HG03097 (cell line): ENCODE measurements around the gene LRRC74B.
"Not testable (repeated sequence)": the region's sequence is repeated elsewhere in the genome, so short reads cannot be mapped to it uniquely, and the experiment has no call there.

Source experiments
- ATAC-seq: cut with Tn5 transposase; IDR thresholded peaks from one replicate; pipeline ENCODE4 v1.9.1; 2021; ENCODE audit not compliant: unreplicated experiment, low FRiP score

Gene LRRC74B, protein sequence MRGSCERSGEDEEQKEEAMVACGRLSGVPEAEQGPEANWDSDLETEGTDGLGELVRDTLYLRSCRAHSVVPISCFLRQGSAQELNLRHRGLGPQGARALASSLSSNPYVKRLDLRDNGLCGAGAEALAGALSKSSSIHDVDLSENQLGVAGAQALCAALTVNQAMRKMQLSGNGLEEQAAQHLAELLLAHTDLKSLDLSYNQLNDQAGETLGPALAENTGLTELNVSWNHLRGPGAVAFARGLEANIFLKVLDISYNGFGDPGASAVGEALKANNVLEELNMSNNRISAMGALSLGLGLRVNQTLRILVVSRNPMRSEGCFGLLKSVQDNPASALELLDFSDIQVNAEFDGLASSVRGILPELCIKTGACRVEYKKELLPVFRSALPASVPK

DNA sequence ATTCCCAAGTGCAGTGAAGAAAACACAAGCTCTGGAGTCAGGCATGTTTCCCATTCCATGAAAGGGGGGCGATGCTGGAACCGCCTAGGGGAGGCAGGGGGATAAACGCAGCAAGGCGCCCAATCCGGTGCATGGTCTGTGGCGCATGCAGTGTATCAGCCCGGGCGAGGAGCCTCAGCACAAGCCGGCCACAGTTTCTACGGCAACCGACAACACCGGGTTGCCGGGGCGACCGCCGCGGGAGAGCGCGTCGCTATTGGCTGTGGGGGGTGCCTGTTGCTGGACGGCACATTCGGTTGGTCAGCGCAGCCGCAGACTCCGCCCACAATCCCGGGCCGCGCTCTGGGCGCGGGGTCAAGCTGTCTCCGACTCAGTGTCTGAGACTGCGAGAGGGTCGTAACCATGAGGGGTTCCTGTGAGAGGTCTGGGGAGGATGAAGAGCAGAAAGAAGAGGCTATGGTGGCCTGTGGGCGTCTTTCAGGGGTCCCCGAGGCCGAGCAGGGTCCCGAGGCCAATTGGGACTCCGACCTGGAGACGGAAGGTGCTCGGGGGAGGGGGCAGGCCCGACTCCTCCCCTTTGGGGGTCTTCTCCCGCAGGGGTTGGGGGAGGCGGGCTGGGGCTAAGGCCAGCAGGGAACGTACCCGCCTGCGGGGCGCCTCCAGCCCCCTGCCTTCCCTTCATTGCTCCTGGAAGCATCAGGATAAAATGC, at the start of gene LRRC74B:
TSS of gene LRRC74B (plus strand) at position 362 of the 710 bp plus-strand sequence. CDS start at position 403, 41 bp downstream.
- ATAC-seq: no peak

DNA sequence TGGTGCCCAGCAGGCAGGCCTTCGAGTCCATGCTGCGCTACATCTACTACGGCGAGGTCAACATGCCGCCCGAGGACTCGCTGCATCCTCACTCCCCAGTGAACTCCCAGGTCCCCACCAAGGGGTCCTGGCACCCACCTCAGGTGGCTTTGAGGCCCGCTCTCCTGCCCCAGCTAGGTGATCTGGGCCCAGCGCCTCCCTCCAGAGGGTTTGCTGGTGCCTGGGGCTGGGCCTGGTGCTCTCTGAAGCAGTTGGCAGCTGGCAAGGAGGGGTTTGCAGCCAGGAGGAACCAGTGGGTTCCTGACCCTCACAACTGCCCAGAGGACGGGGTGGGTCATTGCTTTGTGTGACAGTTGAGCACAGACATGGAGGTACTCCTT, 49.7 kb upstream of the LRRC74B start:
- ATAC-seq: no peak

DNA sequence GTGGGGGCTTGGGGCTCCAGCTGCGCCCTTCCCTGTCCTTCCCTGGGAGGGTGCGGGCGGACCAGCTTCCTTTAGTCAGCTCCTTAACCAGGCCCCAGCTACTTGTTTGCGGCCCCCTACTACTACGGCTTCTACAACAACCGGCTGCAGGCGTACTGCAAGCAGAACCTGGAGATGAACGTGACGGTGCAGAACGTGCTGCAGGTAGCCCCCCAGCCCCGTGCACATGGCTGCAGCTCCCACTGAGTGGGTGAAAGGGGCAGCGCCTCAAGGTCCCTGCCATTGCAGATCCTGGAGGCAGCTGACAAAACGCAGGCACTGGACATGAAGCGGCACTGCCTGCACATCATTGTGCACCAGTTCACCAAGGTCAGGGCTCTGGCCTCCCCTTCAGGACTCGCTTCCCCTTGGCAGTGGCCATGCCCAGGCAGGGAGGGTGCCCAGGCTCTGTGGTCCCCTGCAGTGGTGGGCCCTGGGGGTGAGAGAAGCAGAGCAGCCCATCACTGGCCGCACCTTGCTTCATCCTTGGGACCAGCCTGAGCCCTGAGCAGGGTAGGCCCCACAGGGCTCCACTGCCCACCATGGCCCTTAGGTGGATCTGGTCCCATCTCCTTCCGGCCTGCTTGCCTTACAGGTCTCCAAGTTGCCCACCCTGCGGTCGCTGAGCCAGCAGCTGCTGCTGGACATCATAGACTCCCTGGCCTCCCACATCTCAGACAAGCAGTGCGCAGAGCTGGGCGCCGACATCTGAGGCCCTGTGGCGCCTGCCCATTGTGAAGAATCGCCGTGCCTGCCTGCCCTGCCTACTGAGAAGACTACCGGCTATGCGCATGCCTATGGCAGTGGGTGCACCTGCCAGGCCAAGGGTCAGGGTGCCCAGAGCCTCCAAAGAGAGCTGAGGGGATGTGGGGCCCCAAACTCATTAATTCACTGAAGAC, 48.9 kb upstream of the LRRC74B start:
- ATAC-seq: no peak

DNA sequence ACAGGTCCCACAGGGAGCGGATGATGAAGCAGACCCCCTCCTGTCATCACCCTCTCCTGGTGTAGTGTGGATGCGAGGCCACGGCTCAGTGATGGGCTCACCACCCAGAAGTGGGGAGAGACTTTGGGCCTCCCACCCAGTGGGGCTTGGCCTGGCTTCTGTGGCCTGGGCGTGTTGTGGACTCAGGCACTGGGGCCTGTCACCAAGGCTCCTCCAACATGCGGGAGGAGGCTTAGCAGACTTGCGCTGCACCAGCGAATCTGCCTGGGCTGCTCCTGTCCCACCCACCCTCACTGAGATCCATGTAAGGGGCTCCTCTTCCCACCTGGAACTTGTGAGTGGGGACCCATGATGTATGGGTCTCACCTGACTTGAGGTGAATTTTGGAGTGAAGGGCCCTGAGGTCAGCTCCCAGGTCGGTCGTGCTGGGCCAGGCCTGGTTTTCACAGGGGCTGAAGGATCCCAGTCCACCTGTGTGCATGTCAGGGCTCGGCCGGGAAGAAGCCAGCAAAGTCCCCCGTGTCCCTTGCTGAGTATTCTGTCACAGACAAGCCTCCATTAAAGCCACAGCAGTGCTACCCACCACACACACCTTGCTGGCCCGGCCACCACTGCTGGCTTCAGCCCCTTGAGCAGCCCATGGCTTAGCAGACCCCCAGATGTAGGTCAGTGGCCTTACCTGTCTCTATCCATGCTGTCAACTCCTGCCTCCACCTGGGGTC, 48.0 kb upstream of the LRRC74B start:
- no peak for ATAC-seq

DNA sequence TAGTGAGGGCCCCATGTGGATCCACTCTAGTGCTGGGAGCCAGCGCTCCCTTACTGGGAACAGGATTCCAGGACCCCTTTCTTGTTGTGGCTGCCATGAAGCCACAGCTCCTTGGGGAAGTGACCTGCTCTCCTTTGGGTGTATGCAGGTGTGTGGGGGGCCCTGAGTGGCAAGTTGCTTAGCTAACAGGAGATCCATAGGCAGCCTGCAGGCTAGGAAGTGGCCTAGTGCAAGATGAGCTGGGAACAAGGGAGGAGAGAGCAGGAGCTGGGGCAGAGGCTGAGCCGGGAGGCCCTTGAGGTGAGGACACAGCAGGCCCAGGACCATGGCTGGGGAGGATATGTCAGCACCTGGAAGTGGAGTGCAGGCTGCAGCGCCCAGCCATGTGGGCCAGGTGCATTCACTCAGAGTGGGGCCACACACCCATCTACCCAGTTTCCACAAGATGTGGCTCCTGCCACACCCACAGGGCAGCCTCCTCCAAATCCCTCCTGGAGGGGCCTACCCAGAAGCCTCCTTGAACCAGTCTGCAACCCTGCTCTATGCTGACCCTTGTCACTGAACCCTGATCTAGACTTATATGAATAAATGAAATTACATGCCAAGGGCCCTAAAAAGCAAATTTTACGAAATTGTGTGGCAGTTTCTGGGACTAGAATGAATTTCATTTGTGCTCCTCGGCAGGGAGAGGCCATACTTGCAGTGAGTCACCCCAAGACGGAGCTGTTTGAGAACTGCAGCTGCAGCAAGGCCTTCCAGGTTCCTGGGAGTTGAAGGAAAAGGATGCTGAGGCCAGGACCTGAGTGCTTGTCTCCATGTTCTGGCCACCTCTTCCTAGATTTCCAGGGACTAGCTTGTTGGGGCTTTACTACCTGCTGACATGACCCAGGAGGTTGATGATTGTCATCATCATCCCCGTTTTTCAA, 47.1 kb upstream of the LRRC74B start:
- no peak for ATAC-seq

DNA sequence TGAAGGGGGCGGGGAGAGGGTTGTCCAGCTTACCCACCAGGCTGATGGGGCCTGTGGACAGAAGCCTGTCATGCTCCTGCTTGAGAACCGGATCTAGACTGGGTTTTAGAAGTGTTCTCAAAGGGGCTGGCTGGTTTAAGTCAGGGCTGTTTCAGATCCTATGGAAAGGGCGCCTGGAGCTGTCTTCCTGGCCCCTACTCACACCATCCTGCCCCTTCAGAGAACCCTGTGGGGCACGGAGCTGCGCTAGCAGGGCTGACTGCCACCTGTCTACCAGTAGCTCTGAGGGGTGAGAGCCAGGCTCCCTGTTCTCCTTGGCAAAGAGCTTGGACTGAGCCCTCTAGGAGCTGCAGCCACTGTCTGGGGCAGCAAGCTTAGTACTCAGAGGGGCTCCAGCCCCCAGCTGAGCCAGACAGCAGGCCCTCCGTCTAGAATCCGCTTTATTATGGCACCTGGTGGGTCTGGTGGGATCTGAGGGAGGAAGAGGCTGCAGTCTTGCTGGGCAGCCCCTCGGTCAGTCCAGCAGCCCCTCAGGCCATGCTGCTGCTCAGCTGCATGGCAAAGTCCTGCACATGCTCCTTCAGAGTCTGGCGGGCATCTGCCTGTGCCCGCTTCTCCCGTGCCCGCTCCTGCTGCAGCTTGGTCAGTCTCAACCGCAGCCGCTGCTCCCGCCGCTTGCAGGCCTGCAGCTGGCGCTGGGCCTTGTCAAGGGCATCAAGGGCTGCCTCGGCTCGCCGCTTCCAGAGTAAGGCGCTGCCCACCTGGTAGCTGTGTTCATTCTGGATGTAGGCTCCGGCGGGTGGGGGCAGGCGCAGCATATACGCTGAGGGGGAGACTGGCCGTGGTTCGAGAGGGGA, 46.2 kb upstream of the LRRC74B start:
- ATAC-seq: no peak

DNA sequence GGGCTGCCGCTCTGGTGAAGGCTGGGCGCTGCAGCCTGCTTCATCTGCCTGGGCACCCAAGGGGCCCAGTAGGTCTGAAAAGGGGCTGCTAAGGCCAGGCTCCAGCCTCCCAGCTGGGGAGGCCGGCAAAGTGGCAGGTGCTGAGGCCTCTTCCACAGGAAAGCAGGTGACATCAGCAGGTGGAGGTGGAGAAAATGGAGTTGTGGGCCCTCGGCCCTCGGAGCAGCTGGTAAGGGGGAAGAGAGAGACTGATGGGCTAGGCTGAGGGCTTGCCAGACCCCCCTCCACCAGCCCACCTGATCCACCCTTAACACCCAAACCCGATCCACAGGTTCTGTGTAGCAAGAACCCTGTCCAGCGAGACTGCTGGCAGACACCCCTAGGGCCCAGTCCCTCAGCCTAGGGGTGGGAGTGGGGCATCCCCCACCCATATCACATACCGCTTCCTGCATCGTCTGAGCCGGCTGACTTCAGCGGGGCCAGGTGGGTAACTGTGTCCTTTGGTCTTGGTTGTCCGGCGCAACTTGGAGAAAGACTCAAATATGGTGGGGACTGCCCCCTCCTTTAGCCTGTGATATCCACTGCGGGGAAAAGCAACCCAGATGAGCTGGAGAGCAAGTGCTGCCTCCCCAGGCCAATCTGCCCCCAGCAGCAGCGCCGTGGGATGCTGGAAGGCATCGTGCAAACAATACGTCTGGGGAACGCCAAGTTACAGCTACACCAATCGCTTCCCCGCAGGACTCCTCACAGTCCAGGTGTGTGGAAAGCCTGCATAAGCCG, 45.3 kb upstream of the LRRC74B start:
- ATAC-seq: no peak

DNA sequence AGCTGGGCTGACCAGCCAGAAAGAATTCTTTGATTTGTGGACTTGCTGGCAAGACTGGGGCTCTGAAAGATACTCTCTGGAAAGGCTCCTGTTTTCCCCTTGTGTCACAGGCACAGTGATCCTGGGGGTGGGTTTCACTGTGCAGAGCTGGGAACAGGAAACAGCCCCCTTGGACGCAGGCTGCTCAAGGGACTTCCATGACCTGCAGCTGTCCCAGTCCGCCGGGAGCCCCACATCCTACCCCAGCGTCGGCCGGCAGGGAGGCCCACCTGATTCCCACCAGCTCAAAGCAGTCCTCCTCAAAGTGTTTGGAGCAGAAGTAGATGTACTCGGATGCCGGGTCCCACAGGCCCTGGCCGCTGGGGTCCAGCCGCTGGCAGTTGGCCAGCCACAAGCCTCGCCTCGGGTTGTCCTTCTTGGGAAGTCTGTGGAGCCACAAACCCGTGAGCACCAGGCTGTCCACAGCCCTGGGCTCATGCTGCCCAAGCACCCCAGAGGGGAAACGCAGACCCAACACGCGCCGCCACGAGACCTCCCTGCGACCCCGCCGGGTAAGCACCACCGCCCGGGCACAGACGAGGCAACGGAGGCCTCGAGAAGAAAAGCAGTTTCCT, 44.7 kb upstream of the LRRC74B start:
- ATAC-seq: peak; percentile 8

DNA sequence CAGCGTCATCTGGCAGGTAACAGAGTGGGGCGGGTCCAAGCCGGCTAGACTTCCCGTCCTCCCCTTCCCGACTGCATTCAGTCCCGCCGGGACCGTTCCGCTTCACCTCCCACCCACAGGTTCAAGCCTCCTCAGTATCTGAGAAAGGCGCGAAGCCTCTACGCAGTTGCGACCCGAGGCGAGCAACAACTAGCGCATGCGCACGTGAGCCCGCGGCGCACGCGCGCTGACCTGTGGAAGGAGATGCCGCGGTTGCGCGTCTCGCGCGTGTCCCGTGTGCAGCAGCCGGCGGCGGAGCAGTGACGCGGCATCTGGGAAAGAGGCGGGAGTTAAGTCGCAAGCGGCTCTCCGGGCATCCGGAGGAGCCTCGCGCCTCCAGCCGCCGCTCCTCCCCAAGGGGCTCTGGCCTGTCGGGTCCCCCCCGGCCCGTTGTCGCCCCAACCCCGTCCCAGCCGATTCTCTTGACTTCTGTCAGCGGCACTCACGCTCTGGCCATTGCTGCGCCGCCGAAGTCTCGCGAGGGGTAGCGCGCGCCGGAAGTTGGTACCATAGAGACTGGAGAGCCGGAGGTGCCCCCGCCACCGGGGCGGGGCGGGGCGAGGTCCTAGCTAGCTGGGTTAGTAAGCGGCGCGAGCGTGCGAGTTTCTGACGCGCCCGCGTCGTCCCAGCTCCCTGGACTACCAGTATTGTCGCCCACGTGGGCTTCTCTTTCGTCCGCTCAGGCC, 44.0 kb upstream of the LRRC74B start, which contains the start of gene THAP7:
TSS of gene THAP7 (minus strand) at position 518 of the 725 bp plus-strand sequence. CDS start at position 311, 207 bp downstream.
- ATAC-seq: peak; percentile 79

DNA sequence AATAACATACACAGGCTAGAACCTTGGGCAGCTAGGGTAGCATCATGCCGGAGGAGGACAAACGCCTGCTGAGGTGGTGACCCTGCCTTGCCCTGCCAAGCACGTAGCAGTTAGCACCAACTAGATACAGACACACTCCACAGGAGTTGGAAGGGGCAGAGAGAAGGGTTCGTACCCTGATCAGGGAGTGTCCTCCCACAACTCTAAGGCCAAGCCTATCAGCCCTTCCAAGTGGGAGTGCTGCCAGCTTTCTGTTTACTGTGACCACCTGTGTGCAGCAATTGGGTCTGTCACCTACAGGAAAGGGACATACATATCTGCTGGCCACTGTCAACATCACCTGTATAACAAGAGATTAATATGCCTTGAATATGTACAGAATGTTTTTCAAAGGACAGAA, 42.0 kb upstream of the LRRC74B start:
- ATAC-seq: no peak

DNA sequence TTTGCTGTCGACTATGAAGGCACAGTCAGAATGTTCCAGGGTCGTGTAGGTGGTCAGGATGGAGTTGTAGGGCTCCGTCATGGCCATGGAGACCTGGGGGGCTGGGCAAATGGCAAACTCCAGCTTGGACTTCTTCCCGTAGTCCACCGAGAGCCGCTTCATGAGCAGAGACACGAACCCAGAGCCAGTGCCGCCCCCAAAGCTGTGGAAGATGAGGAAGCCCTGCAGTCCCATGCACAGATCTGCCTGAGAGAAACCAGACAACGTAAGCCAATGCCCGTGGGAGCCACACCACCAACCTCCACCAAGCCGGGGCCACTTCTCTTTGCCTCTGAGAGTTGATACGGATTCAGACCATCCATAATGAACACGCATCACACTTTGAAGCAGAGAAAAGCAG, 36.5 kb upstream of the LRRC74B start:
- not testable (repeated sequence) for ATAC-seq

DNA sequence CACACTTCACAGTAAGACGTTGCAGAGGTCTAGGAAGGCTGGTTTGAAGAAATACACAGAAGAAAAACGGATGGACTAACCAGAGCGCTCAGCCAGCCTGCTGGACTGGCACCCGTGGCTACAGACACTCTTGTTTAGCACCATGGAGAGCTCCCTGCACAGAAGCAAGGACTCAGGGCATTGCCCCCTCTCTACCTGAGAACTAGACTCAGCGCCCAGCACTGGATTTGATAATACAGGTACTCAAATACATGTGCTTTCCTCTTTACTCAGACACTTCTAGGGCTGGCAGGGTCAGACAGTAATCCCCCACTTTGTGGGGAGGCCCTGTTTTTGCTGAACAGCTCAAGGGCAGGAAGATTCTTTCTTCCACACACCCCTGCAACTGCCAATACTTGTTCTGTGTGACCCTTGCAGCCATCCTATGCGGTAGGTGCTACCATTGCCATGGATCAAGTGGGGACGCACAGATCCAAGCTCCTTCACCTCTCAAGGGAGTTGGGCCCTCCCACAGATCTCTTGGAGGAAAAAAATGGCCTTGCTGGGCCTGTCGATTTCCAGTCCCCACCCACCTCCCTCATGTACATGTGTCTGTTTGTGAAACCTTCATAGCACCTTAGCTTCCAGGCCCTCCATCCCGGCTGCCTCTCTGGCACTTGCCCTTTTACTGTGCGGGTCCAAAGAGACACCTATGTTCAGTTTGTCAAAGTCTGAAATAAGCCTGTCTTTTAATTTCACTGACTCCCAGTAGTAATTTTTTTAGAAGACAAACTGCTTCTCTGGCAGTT, 35.9 kb upstream of the LRRC74B start:
- no peak for ATAC-seq

DNA sequence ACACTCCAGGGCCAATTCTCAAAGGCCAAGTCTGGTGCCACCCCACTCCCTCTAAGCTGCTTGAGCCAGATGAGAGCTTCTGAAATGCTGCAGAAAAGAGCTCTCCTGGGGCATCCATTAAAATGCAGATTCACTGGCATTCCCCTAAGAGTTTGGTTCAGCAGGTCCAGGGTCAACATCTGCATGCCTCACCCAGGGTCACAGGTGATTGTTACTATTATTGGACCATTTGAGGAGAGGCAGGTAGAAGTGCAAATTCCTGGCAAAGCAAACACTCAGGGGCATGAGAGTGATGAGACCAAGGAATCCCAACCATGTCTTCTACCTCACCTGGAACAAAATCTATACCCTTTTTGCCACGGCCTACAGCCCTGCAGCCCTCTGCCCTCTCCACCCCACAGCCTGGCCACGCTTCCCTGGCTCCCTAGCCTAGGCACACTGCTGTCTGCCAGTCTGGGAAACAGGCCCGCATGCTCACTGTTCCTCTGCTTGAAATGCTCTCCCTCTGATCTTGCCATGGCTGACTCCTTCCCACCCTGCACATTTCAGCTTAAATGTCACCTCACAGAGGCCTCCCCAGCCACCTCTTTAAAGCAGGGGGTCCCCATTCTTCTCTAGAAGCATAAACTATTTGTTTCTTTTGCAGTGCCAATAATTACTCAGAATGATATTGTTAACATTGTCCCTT, 35.2 kb upstream of the LRRC74B start:
- ATAC-seq: no peak

DNA sequence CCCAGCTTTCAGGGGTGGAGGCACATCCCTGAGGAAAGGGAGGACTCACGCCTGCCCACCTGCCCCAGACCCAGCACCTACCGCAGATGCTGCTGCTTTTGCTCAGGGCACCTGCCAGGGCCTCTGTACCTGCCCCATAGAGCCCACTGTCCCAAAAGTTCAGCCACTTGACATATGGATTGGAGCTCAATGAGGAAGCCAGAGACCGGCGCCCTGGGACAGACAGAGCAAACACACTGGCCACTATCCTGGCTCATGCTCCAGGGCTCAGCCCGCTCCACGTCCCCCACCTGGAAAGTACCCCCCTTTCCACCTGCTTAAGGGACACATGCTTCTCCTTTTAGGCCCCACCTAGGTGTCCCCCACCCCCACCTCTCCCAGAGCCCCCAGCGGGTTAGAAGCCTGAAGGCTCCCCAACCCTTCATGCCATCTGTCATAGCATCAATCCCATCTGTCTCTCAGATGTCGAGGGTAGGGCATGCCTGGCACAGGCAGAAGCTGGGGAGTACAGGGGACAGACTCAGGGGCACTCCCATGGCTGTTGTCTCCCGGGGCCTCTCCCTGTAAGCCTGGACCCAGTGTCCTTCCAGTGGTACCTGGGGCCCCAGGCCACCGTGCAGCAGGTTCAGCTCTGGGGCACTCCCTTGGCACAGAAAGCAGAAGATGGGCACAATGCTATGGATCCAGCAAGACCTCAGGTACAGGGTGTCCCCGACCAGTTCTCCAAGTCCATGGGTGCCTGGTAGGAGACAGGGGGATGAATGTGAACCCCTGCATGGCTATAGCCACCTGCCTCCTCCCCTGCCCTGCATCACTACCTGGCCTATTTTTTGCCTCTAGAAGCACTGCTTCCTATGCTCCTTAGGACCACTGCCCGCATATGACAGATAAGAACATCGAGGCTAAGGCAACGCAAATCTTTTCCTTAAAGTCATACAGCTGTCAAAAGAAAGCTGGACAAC, 33.0 kb upstream of the LRRC74B start:
- no peak for ATAC-seq
